K562 (cell line): ENCODE measurements around the gene CUEDC2. TPM values are rescaled to one million over a fixed set of nuclear protein-coding genes. Genes with fewer than 3 reads are reported as not detected.

Experiments used
- C11orf30 ChIP-seq: fragments of 450-650 bp; IDR thresholded peaks from 2 replicates; pipeline ENCODE4 v1.6.1; 2016; ENCODE audit warnings: low read depth, mild to moderate bottlenecking
- CBFA2T3 ChIP-seq: fragments of 450-650 bp; IDR thresholded peaks from 2 replicates; pipeline ENCODE4 v1.6.1; 2017
- CHD1 ChIP-seq: fragments of 200-600 bp; sonication (generic); IDR thresholded peaks from one replicate; pipeline ENCODE4 v1.6.1; 2012; ENCODE audit warnings: mild to moderate bottlenecking, moderate library complexity, low read length, inconsistent platforms
- CHD2 ChIP-seq: IDR thresholded peaks from 2 replicates; pipeline ENCODE4 v1.6.1; 2011; ENCODE audit warnings: low read depth, low read length
- HNRNPH1 ChIP-seq: fragments of 200-400 bp; formaldehyde crosslinking; optimal IDR thresholded peaks from 2 replicates; pipeline ENCODE3; 2017; ENCODE audit warnings: low read depth, mild to moderate bottlenecking, low read length, moderate library complexity
- JUNB ChIP-seq: fragments of 450-650 bp; formaldehyde crosslinking; conservative IDR thresholded peaks from 2 replicates; pipeline ENCODE4 v1.4.0; 2020; ENCODE audit warnings: mild to moderate bottlenecking
- MCM3 ChIP-seq: fragments of 450-650 bp; IDR thresholded peaks from 2 replicates; pipeline ENCODE4 v1.6.1; 2016
- PML ChIP-seq: IDR thresholded peaks from 2 replicates; pipeline ENCODE4 v1.6.1; 2012; ENCODE audit warnings: low read length, inconsistent platforms
- SRF ChIP-seq, 2 experiments: fragments of 250-450, 450-650 bp in 1 of 2; sonication (Bioruptor Pico) in 1 of 2; sonication (generic) in 1 of 2; formaldehyde crosslinking; IDR thresholded peaks; 2 replicates each; pipeline versions ENCODE4 v1.5.0 to v1.5.1; 2020 to 2022; ENCODE audit warnings: mild to moderate bottlenecking in 1 of 2, missing genetic modification reagents in 1 of 2
- TBL1XR1 ChIP-seq, 2 experiments: IDR thresholded peaks; 2 replicates each; pipeline ENCODE4 v1.6.1; 2012; ENCODE audit warnings: improper control_type of control experiment in 2 of 2, low read length in 2 of 2, mild to moderate bottlenecking in 1 of 2
- TEAD1 ChIP-seq, 2 experiments: fragments of 450-650 bp in 1 of 2; sonication (generic) in 1 of 2; formaldehyde crosslinking; IDR thresholded peaks; 2 replicates each; pipeline versions ENCODE4 v1.4.0 to v1.8.0; 2020 to 2022; ENCODE audit warnings: mild to moderate bottlenecking in 2 of 2, missing genetic modification reagents in 1 of 2
- TRIM24 ChIP-seq, 2 experiments: fragments of 450-650 bp; IDR thresholded peaks; 2 replicates each; pipeline ENCODE4 v1.6.1; 2016
- ZBTB17 ChIP-seq: fragments of 450-650 bp; formaldehyde crosslinking; IDR thresholded peaks from 2 replicates; pipeline ENCODE4 v1.4.0; 2020; ENCODE audit warnings: mild to moderate bottlenecking
- ZBTB7A ChIP-seq: IDR thresholded peaks from 2 replicates; pipeline ENCODE4 v1.6.1; 2011; ENCODE audit warnings: low read depth, mild to moderate bottlenecking, low read length, moderate library complexity, borderline replicate concordance; ENCODE audit not compliant: control insufficient read depth
- ZNF212 ChIP-seq: fragments of 450-650 bp; formaldehyde crosslinking; IDR thresholded peaks from 2 replicates; pipeline ENCODE4 v1.4.0; 2020; ENCODE audit warnings: mild to moderate bottlenecking
- ZNF785 ChIP-seq: fragments of 250-450 bp; sonication (Bioruptor Pico); IDR thresholded peaks from 2 replicates; pipeline ENCODE4 v1.4.0; 2020; ENCODE audit warnings: mild to moderate bottlenecking
- ZNF79 ChIP-seq: fragments of 250-450 bp; sonication (Bioruptor Pico); IDR thresholded peaks from 2 replicates; pipeline ENCODE4 v1.4.0; 2020; ENCODE audit warnings: low read depth, mild to moderate bottlenecking, moderate library complexity
- polyA plus RNA-seq, 8 experiments: library from polyadenylated mRNA; depleted of rRNA in 4 of 8; stranded (reverse) in 5 of 8; unstranded in 3 of 8; fragments of >200 nt; fragmentation: Nextera tagmentation in 2 of 8; fragmentation: Illumina TruSeq in 1 of 8; extraction: Ambion mirVana in 2 of 8; extraction: Trizol in 1 of 8; gene quantifications; 2 replicates each; pipeline versions ENCODE4 v1.2.1 to v1.2.3, GENCODE V29; 2011 to 2014; ENCODE audit warnings: inconsistent platforms in 1 of 8, missing spikeins in 1 of 8
- total RNA-seq, 7 experiments: library from RNA; depleted of rRNA in 6 of 7; stranded (reverse); fragments of >200 nt in 6 of 7; fragmentation: Illumina TruSeq in 2 of 7; extraction: Trizol in 2 of 7; gene quantifications; 2 replicates each; pipeline versions ENCODE4 v1.2.1 to v1.2.3, GENCODE V29; 2011 to 2021; ENCODE audit warnings: low replicate concordance in 1 of 7
- TF ChIP-seq, protein P1 (sequence below): fragments of 250-450 bp; sonication (Bioruptor Pico); IDR thresholded peaks from 2 replicates; pipeline ENCODE4 v1.5.0; 2021; ENCODE audit warnings: mild to moderate bottlenecking, borderline replicate concordance
- TF ChIP-seq, protein P2 (sequence below), 2 experiments: fragments of 450-650 bp; formaldehyde crosslinking in 1 of 2; IDR thresholded peaks; 2 replicates each; pipeline versions ENCODE4 v1.4.0 to v1.6.1; 2014 to 2020; ENCODE audit warnings: mild to moderate bottlenecking in 2 of 2, borderline replicate concordance in 1 of 2, low read depth in 1 of 2

Gene CUEDC2
- total and polyA plus RNA-seq, 9 of the 15 experiments (the other 6 are each of a cell fraction or from before 2014, with no cell fraction given): 8.5 to 48.9 (median 27.4) TPM

DNA sequence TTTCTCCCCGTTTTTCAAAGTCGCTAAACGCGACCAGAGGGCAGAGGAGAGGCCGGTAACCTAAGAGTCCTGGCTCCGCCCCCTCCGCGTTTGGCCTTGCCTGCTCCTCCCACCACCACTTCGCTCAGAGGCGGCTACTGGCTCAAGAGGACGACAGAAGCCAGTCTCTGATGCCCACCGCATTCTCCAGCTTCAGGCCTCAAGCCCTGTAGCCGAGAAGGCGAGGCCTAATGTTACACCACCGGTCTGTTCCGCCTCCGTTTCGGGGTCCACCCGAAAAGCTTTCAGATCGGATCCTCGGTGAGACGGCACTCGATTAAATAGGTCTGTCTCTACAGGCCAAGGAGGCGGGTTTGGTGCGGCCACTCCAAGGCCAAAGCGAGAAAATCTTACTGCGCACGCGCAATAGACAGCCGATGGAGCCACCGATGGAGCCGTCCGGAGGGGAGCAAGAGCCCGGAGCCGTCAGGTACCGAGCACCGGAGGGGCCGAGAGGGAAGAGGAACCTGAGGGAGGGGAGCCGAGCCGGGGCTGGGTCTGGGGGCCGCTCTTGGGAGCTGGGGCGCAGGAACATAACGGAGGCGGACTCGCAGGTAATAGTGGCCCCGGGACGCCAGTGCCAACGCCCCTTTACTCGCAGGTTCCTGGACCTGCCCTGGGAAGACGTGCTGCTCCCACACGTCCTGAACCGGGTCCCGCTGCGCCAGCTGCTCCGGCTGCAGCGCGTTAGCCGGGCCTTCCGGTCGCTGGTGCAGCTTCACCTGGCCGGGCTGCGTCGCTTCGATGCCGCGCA, 11.5 kb downstream of the CUEDC2 start, which contains the start of gene FBXL15 (continued):
- TF ChIP-seq ZBTB7A: peak; percentile 80
- TF ChIP-seq, protein P1, sequence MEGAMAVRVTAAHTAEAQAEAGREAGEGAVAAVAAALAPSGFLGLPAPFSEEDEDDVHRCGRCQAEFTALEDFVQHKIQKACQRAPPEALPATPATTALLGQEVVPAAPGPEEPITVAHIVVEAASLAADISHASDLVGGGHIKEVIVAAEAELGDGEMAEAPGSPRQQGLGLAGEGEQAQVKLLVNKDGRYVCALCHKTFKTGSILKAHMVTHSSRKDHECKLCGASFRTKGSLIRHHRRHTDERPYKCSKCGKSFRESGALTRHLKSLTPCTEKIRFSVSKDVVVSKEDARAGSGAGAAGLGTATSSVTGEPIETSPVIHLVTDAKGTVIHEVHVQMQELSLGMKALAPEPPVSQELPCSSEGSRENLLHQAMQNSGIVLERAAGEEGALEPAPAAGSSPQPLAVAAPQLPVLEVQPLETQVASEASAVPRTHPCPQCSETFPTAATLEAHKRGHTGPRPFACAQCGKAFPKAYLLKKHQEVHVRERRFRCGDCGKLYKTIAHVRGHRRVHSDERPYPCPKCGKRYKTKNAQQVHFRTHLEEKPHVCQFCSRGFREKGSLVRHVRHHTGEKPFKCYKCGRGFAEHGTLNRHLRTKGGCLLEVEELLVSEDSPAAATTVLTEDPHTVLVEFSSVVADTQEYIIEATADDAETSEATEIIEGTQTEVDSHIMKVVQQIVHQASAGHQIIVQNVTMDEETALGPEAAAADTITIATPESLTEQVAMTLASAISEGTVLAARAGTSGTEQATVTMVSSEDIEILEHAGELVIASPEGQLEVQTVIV (CRISPR knock-in tag): no peak
- TF ChIP-seq CHD1: no peak
- TF ChIP-seq JUNB (CRISPR knock-in tag): no peak
- TF ChIP-seq ZNF785: no peak
- TF ChIP-seq TEAD1 (CRISPR knock-in tag; IDR thresholded peaks at IDR 0.05): peak in 1 of 2 experiments; percentile 32; a peak in 2 of 4 replicates
- peak in 1 of 2 experiments; percentile 68; a peak in 1 of 4 replicates for TF ChIP-seq SRF (CRISPR knock-in tag; IDR thresholded peaks at IDR 0.05)
- no peak for TF ChIP-seq ZNF79 (CRISPR knock-in tag)
- no peak for TF ChIP-seq CHD2
- TF ChIP-seq, protein P2, sequence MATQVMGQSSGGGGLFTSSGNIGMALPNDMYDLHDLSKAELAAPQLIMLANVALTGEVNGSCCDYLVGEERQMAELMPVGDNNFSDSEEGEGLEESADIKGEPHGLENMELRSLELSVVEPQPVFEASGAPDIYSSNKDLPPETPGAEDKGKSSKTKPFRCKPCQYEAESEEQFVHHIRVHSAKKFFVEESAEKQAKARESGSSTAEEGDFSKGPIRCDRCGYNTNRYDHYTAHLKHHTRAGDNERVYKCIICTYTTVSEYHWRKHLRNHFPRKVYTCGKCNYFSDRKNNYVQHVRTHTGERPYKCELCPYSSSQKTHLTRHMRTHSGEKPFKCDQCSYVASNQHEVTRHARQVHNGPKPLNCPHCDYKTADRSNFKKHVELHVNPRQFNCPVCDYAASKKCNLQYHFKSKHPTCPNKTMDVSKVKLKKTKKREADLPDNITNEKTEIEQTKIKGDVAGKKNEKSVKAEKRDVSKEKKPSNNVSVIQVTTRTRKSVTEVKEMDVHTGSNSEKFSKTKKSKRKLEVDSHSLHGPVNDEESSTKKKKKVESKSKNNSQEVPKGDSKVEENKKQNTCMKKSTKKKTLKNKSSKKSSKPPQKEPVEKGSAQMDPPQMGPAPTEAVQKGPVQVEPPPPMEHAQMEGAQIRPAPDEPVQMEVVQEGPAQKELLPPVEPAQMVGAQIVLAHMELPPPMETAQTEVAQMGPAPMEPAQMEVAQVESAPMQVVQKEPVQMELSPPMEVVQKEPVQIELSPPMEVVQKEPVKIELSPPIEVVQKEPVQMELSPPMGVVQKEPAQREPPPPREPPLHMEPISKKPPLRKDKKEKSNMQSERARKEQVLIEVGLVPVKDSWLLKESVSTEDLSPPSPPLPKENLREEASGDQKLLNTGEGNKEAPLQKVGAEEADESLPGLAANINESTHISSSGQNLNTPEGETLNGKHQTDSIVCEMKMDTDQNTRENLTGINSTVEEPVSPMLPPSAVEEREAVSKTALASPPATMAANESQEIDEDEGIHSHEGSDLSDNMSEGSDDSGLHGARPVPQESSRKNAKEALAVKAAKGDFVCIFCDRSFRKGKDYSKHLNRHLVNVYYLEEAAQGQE (IDR thresholded peaks at IDR 0.05; ENCODE audit: borderline replicate concordance): peak; percentile 95
- TF ChIP-seq, protein P2 (CRISPR knock-in tag; IDR thresholded peaks at IDR 0.05; ENCODE audit: low read depth): peak; percentile 70; the same call in 1 of the 2 replicates
- peak; percentile 99 for TF ChIP-seq ZBTB17 (CRISPR knock-in tag)
- TF ChIP-seq HNRNPH1: no peak
- no peak for TF ChIP-seq MCM3
- TF ChIP-seq C11orf30: peak; percentile 94
- TF ChIP-seq ZNF212: no peak
- TF ChIP-seq CBFA2T3: no peak
- TF ChIP-seq TRIM24 (IDR thresholded peaks at IDR 0.05): peak in 1 of 2 experiments; percentile 97; a peak in 2 of 4 replicates
- peak; percentile 26; the same call in 1 of the 2 replicates for TF ChIP-seq PML
- TF ChIP-seq TBL1XR1 (IDR thresholded peaks at IDR 0.05; ENCODE audit: low read length in 2 of 2): peak in 1 of 2 experiments; percentile 56; a peak in 1 of 4 replicates
